Measurements from ENCODE around the gene CRADD.

The CRADD gene

GRCh38 chr12:93678779-93679178 lies 1.6 kb downstream of the CRADD start:
- DNase-seq: no peak
- H3K27me3 Mint-ChIP-seq: peaks cover 8% of the 10 kb centered on the region in 2 donors
- peak overlapping the region; percentile 98 to 100 for H3K27ac Mint-ChIP-seq
- H3K4me1 Mint-ChIP-seq (ENCODE audit: low read depth in 2 of 2): peaks cover 28 to 42% of the 10 kb centered on the region in 2 donors
- ATAC-seq (replicated peaks): no peak
- peaks cover 0 to 2% of the 10 kb centered on the region in 2 donors for H3K9me3 Mint-ChIP-seq
- H3K4me3 Mint-ChIP-seq: peak overlapping the region; percentile 26 to 91
- H3K36me3 Mint-ChIP-seq (ENCODE audit: insufficient read depth): peaks cover 26% of the 10 kb centered on the region

- no peak for ATAC-seq (replicated peaks)
Measured at GRCh38 chr12:93679308-93679925, 2.2 kb downstream of the CRADD start.

DNA sequence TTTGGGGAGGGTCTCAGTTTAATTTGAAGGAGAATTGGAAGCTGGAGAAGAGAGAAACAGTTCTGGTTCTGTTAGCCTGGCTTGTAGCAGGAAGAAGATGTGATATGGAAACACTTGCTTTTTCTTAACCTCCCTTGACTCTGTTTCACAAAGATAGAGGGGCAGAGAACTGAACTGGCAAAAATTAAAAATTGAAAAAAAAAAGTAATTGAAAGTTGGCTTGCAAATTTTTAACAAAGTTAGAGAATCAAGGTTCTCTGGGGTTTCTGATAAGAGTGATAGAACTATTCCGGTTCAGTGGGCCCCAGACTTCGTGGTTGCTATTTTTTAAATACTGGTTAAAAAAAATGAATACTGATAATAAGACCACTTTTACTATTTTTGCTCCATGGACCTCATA lies 2.8 kb downstream of the CRADD start:
- Mint-ChIP-seq H3K4me3 (no peak overlapping the region), H3K27me3 (no peaks in the 10 kb centered on the region), H3K36me3 (ENCODE audit: insufficient read depth) (peaks cover 26% of the 10 kb centered on the region), H3K4me1 (ENCODE audit: low read depth in 2 of 2) (peaks cover 39 to 54% of the 10 kb centered on the region in 2 donors), H3K27ac (no peak overlapping the region), H3K9me3 (peaks cover 0 to 2% of the 10 kb centered on the region in 2 donors)
- DNase-seq (no peak), ATAC-seq (replicated peaks) (no peak)

More at GRCh38 chr12:93679308-93679925, 2.2 kb downstream of the CRADD start:
- no peak for DNase-seq
- H3K4me1 Mint-ChIP-seq (ENCODE audit: low read depth in 2 of 2): peaks cover 34 to 48% of the 10 kb centered on the region in 2 donors
- peak overlapping the region; percentile 26 to 91 for H3K4me3 Mint-ChIP-seq
- H3K27me3 Mint-ChIP-seq: peaks cover 1% of the 10 kb centered on the region in 2 donors
- peak overlapping the region; percentile 75 to 98 for H3K27ac Mint-ChIP-seq
- H3K36me3 Mint-ChIP-seq (ENCODE audit: insufficient read depth): peaks cover 26% of the 10 kb centered on the region
- H3K9me3 Mint-ChIP-seq: peaks cover 0 to 2% of the 10 kb centered on the region in 2 donors

- Mint-ChIP-seq H3K27ac (peak overlapping the region in 1 of 2 donors; percentile 6), H3K4me3 (no peak overlapping the region), H3K36me3 (ENCODE audit: insufficient read depth) (peaks cover 18% of the 10 kb centered on the region), H3K9me3 (no peaks in the 10 kb centered on the region), H3K27me3 (no peaks in the 10 kb centered on the region), H3K4me1 (ENCODE audit: low read depth in 2 of 2) (peaks cover 34 to 46% of the 10 kb centered on the region in 2 donors)
- ATAC-seq (replicated peaks) (no peak), DNase-seq (no peak)
Measured at GRCh38 chr12:93682846-93683261, 5.7 kb downstream of the CRADD start.

- DNase-seq: no peak
- Mint-ChIP-seq H3K4me3 (no peak overlapping the region), H3K4me1 (ENCODE audit: low read depth in 2 of 2) (peaks cover 30 to 41% of the 10 kb centered on the region in 2 donors), H3K9me3 (no peaks in the 10 kb centered on the region), H3K36me3 (ENCODE audit: insufficient read depth) (peaks cover 12% of the 10 kb centered on the region), H3K27me3 (no peaks in the 10 kb centered on the region), H3K27ac (peak overlapping the region in 1 of 2 donors; percentile 6)
- ATAC-seq (replicated peaks): no peak
Measured at GRCh38 chr12:93683410-93683809, 6.2 kb downstream of the CRADD start.

DNA sequence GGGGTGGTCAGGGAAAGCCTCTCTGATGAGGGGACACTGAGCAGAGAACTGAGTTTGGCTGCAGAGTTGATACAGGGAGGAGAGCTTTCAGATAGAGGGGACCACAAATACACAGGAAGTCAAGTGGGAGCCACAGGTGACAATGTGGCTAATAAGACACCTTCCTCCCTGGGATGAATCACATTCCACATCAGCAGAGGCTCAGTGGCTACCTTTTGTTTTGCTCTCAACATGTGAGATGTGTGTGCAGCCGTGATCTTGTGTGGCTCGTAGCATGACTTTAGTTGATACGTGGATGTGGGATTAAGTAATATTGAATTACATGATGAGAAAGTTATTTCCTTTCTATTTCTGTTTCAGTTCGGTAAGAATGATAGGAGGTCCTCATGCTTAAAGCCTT lies 7.5 kb downstream of the CRADD start:
- ATAC-seq (replicated peaks): peak; percentile 66
- Mint-ChIP-seq H3K4me1 (ENCODE audit: low read depth in 2 of 2) (peaks cover 23 to 42% of the 10 kb centered on the region in 2 donors), H3K27me3 (no peaks in the 10 kb centered on the region)

GRCh38 chr12:93686572-93687356 lies 9.6 kb downstream of the CRADD start:
- ATAC-seq (replicated peaks): no peak
- Mint-ChIP-seq H3K36me3 (ENCODE audit: insufficient read depth) (peaks cover under 1% of the 10 kb centered on the region), H3K4me3 (no peak overlapping the region), H3K27ac (no peak overlapping the region), H3K4me1 (ENCODE audit: low read depth in 2 of 2) (peaks cover 21 to 39% of the 10 kb centered on the region in 2 donors), H3K27me3 (no peaks in the 10 kb centered on the region), H3K9me3 (no peaks in the 10 kb centered on the region)
- DNase-seq: no peak

More for the DNA sequence above, 7.5 kb downstream of the CRADD start:
- Mint-ChIP-seq H3K27ac (peak overlapping the region; percentile 28 to 73), H3K9me3 (no peaks in the 10 kb centered on the region), H3K36me3 (ENCODE audit: insufficient read depth) (peaks cover 5% of the 10 kb centered on the region), H3K4me3 (peak overlapping the region; percentile 56 to 57)
- DNase-seq: no peak

DNA sequence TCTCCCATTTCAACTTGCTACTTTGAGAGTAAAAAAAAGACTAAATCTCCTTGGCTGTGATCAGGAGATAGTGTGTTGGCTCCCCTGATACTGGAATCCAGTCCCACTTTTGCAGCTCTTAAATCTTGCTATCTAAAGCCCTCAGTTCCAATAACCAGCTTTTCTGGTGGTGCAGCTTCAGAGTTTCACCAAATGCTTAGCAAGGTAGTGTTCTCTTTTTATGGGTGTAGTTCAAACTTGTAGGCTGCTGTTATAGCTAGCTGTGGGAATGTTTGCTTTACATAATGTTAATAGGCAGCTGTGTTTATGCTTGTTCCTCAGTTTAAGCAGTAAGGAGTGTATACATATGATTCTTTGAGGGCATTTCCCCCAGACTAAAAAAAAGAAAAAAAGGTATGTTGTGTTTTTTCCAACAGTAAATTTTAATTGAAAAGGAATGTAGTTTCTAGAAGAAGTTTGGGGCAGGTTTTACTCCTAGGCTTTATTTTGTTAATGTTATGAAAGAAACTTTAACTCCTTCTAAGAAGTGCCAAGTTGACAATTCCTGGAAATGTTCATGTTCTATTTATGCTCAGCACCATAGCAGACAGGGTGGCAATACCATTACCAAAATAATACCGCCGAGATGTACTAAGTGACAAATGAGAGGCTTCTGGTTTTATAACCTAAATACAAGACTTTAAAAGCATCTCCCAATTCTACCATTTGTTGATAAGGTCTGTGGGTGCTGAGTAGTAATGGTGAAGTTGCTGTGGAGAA lies 12.1 kb downstream of the CRADD start:
- no peaks in the 10 kb centered on the region for H3K27me3 Mint-ChIP-seq
- ATAC-seq (replicated peaks) (no peak), DNase-seq (no peak)
- no peak overlapping the region for H3K27ac Mint-ChIP-seq
- H3K9me3 Mint-ChIP-seq: no peaks in the 10 kb centered on the region
- peaks cover 13 to 23% of the 10 kb centered on the region in 2 donors for H3K4me1 Mint-ChIP-seq (ENCODE audit: low read depth in 2 of 2)
- H3K4me3 Mint-ChIP-seq: no peak overlapping the region
- no peaks in the 10 kb centered on the region for H3K36me3 Mint-ChIP-seq (ENCODE audit: insufficient read depth)

DNA sequence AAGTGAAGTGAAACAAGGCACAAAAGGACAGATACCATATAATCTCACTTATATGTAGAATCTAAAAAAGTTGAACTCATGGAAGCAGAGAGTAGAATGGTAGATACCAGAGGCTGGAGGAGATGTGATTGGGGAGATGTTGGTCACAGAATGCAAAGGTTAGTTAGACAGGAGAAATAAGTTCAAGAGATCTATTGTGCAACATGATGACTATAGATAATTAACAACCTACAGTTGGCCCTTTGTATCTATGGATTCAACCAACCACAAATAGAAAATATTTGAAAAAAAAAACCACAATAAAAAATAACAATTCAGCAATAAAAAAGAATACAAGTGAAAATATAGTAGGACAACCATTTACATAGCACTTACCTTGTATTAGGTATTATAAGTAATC lies 19.3 kb downstream of the CRADD start:
- H3K4me1 Mint-ChIP-seq (ENCODE audit: low read depth in 2 of 2): peaks cover 0 to 9% of the 10 kb centered on the region in 2 donors
- ATAC-seq (replicated peaks) (no peak), DNase-seq (no peak)
- no peak overlapping the region for H3K27ac Mint-ChIP-seq
- H3K4me3 Mint-ChIP-seq: no peak overlapping the region
- no peaks in the 10 kb centered on the region for H3K36me3 Mint-ChIP-seq (ENCODE audit: insufficient read depth)
- no peaks in the 10 kb centered on the region for H3K27me3 Mint-ChIP-seq
- H3K9me3 Mint-ChIP-seq: no peaks in the 10 kb centered on the region

DNA sequence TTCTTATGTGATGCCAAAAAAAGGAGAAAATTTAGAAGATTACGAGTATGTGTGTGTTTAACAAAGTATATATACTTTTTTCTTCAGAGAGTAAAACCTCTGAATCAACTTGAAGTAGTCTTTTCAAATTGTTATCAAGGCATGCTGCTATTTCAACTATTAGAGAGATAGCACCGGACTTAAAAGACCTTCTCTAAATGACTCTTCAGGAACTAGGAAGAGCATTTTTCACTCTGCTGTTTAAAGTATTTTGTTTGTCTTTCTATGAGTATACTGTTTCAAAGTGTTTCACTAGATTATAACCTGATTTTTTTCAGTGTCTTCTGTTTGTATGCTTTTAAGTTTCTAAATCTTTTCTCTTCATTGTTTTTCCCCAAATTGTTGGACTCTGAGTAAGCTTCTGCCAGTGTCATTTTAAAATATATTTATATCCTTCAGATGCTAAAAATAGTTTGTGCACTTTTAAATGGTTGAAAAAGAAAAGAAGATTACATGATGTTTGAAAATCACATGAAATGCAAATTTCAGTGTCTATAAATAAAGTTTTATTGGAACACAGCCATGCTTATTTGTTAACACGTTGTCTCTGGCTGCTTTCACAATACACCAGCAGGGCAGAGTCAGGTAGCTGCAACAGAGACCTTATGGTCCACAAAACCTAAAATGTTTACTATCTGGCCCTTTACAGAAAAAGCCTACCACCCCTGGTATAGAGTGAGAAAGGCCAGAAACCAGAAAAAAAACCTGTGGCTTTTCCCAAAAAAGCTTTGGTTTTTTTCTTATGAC lies 21.3 kb downstream of the CRADD start:
- Mint-ChIP-seq H3K36me3 (ENCODE audit: insufficient read depth) (peaks cover 2% of the 10 kb centered on the region), H3K4me1 (ENCODE audit: low read depth in 2 of 2) (peaks cover 0 to 14% of the 10 kb centered on the region in 2 donors)

GRCh38 chr12:93699271-93700145 lies 22.3 kb downstream of the CRADD start:
- peaks cover 2% of the 10 kb centered on the region for H3K36me3 Mint-ChIP-seq (ENCODE audit: insufficient read depth)
- H3K4me1 Mint-ChIP-seq (ENCODE audit: low read depth in 2 of 2): peaks cover under 1 to 18% of the 10 kb centered on the region in 2 donors
- H3K27ac Mint-ChIP-seq: no peak overlapping the region
- DNase-seq: no peak
- ATAC-seq (replicated peaks): no peak
- H3K4me3 Mint-ChIP-seq: no peak overlapping the region
- no peaks in the 10 kb centered on the region for H3K9me3 Mint-ChIP-seq
- no peaks in the 10 kb centered on the region for H3K27me3 Mint-ChIP-seq

More for the DNA sequence above, 21.3 kb downstream of the CRADD start:
- Mint-ChIP-seq H3K27me3 (no peaks in the 10 kb centered on the region), H3K9me3 (no peaks in the 10 kb centered on the region), H3K27ac (peak overlapping the region in 1 of 2 donors; percentile 41), H3K4me3 (no peak overlapping the region)
- DNase-seq: no peak
- no peak for ATAC-seq (replicated peaks)

- Mint-ChIP-seq H3K27me3 (no peaks in the 10 kb centered on the region), H3K4me1 (ENCODE audit: low read depth in 2 of 2) (peaks cover 8 to 29% of the 10 kb centered on the region in 2 donors), H3K27ac (no peak overlapping the region), H3K9me3 (no peaks in the 10 kb centered on the region), H3K4me3 (no peak overlapping the region), H3K36me3 (ENCODE audit: insufficient read depth) (peaks cover 2% of the 10 kb centered on the region)
- DNase-seq (no peak), ATAC-seq (replicated peaks) (no peak)
Measured at GRCh38 chr12:93702707-93703315, 25.6 kb downstream of the CRADD start.
